Ishikawa (cell line): ENCODE results near the gene GSE1.

Source experiments
- EP300 ChIP-seq: IDR thresholded peaks from 2 replicates; pipeline ENCODE4 v1.6.1; 2012; ENCODE audit warnings: borderline replicate concordance
- FOXM1 ChIP-seq: IDR thresholded peaks from 2 replicates; pipeline ENCODE4 v1.6.1; 2012; ENCODE audit warnings: low read depth, borderline replicate concordance
- NFIC ChIP-seq: IDR thresholded peaks from 2 replicates; pipeline ENCODE4 v1.6.1; 2012
- RAD21 ChIP-seq: IDR thresholded peaks from 2 replicates; pipeline ENCODE4 v1.6.1; 2012; ENCODE audit warnings: low read depth
- TAF1 ChIP-seq: IDR thresholded peaks from 2 replicates; pipeline ENCODE4 v1.6.1; 2012; ENCODE audit warnings: low read depth, mild to moderate bottlenecking
- TF ChIP-seq, protein P1 (sequence below): IDR thresholded peaks from 2 replicates; pipeline ENCODE4 v1.6.1; 2012
- TF ChIP-seq, protein P2 (sequence below): IDR thresholded peaks from 2 replicates; pipeline ENCODE4 v1.6.1; 2012

DNA sequence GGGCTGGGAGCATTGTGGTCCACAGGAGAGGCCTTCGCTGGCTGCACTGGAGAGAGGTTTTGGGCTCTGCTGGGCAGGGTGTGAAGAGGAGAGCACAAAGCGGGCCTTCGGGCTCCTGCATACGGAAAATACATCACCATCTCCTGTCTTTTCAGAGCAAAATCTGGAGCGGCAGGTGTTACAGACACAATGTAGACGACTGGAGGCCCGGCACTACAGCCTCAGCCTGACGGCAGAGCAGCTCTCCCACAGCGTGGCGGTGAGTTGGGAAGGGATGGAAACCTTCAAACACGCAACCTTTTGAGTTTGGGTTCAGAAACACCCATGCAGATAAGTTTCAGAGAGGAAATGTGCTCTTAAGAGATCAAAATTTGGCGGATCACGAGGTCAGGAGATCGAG lies 57.7 kb downstream of the GSE1 start:
- TF ChIP-seq NFIC (no peak), EP300 (no peak), FOXM1 (no peak), TAF1 (no peak), RAD21 (no peak)
- TF ChIP-seq, protein P1, sequence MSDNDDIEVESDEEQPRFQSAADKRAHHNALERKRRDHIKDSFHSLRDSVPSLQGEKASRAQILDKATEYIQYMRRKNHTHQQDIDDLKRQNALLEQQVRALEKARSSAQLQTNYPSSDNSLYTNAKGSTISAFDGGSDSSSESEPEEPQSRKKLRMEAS = no peak
- TF ChIP-seq, protein P2, sequence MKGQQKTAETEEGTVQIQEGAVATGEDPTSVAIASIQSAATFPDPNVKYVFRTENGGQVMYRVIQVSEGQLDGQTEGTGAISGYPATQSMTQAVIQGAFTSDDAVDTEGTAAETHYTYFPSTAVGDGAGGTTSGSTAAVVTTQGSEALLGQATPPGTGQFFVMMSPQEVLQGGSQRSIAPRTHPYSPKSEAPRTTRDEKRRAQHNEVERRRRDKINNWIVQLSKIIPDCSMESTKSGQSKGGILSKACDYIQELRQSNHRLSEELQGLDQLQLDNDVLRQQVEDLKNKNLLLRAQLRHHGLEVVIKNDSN = no peak
